HG03066 (cell line): ENCODE data around the gene GLS.

Source experiments
- ATAC-seq: cut with Tn5 transposase; IDR thresholded peaks from one replicate; pipeline ENCODE4 v1.9.1; 2021; ENCODE audit warnings: low read depth; ENCODE audit not compliant: unreplicated experiment

GLS gene

DNA sequence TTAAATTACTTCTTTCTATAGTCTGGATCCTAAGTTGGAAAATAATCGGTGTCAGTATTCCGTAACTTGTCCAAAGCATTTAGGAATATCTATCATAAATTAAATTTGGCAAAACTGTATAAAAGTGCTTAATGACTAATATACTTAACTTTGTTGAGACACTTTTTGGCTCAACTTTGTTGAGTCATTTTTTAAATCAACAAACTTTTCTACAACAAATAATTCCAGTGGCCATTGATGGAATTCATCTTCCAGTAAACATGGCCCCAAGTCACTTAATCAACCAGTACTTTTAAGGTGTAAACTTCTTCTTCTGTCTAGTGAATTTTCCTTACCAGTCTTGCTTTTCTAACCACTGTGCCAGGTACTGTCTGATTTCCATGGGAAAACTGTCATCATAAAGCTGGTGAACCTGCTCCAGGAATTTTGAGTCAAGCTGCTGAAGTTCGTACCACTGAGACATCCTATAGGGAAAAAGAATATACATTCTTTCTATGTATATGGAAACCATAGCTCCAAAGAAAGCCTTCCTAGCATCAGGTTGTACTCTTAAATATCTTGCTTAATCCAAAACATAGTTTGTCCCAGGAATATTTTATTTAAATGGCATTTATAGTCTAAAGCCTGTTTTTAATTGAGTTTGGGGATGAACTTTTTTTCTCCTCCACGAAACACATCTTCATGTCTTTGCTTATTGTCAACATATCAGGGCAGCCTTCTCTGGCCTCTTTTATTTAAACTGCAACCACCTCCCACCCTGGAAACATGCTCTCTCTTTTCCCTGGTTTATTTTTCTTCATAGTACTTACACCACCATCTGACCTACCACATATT is 129.1 kb downstream of the GLS start:
- no peak for ATAC-seq

DNA sequence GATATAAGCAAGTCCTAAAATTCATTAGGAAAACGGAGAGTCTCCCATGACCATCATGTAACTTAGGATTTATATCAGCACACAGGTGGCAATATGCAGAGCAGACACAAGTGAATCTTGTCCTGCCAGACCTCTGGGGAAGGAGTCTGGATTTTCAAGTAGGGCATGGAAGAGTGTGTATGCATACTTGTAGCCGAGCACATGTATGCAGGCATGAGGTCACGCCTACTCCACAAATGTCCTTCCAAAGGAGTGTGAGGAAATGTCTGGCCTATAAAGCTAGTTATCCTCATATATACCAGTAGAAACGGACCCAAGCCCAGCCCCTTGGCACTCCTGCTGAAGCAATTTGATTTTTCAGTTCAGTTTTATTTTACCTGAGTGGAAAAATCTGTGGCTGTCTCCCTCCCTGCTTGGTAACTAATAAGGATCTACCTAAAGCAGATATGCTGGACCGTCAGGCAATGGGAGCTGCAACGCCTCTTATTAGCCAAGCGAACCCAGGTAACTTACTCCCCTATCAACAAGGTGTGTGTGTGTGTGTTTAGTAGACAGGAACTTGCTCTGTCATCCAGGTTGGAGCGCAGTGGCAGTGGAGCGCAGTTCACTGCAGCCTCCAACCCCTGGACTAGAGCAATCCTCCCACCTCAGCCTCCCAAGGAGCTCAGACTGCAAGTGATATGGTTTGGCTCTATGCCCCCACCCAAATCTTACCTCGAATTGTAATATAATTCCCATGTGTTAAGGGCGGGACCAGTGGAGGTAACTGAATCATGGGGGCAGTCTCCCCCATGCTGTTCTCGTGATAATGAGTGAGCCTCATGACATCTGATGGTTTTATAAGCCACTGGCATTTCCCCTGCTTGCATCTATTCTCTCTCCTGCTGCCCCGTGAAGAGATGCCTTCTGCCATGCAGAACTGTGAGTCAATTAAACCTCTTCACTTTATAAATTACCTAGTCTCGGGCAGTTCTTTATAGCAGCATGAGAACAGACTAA is 130.6 kb downstream of the GLS start:
- ATAC-seq: no peak

DNA sequence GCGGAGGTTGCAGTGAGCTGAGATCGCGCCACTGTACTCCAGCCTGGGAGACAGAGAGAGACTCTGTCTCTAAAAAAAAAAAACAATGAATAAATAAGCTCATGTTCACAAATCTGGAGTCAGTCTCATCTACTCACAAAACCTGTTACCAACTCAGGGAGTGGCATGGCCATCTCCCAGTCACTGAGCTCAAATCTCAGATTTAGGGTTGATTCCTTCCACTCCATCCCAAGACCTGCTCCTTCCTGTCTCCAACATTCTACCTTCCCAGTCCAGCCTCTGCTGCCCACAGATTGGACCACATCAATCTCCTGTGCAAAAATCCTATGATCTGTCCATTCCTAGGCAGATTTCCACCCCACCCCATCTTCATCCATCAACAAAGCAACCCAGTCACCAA is 131.7 kb downstream of the GLS start:
- ATAC-seq: no peak

DNA sequence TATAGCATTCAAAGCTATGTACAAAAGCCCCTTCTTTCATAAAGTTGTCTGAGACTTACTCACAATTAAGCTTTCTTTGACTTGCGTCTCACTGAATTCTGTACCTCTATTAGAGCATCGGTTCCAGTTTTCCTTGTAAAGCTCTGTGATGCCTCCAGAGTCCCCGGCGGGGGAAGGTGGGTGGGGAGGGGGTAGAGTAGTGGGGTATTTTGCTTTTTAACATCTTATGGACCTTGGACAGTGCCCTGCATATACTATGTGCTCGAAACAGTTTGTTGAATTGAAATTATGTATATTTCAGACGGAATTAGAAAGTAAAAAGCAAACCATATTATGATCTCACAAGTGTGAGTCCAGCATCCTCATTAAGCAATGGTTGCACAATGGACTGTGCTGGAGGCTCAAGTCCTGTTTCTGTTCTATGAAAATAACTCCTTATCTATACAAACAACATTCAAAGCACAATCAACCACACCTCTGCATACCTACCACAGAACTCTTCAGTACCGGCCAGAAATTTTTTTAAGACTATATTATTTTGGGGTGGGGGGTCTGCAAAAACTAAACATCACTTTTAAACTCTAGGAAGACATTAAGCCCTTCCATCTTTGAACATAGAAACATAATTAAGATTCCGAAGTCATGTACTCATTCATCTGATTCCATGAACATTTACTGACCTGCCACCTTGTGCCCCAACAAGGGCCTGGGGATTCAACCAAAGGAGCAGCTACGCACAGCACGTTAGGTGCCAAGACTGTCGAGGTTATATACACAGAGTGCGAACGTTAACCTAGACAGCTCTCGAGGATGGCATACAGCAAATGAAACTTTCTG is 132.4 kb downstream of the GLS start:
- no peak for ATAC-seq

DNA sequence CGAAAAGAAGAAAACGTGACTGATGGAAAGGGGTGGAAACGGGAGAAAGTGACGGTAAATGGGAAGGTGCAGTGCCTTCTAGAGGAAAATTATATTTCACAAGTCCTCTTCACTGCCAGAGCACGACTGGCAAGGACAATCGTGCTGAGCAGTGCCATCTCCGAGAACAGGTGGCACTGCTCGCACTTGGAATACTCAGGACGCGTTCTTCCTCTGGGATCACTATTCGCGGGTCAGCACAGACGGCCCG is 133.0 kb downstream of the GLS start:
- ATAC-seq: no peak

DNA sequence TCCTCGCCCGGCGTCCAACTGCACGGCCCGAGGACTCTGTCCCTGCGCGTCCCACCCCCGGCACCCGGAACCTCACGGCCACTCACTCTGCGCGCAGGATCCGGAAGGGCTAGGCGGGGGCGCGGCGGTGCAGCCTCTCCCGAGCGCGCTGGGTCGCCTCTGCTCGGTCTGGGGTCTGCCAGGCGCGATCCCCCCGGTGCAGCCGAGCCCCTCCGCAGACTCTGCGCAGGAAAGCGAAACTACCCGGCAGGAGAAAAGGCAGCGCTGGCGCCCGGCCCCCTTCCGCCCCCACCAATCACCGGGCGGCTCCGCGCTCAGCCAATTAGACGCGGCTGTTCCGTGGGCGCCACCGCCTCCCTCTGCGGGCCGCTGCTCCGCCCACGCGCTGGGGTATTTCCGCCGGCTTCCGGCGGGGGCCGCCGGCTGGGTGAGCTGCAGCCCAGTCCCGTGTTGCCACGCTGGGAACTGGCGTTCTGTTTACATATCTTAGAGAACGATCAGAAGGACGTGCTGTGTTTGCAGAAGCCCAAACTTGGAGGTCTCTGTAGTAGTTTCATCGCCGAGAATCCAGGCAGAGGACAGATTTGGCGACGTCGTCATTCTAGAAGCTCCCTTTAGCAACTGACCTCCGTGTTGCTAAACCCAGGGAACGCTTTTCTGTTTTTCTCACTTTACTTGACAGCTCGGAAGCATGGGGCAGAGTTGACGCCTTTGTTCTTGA is 133.5 kb downstream of the GLS start, which contains the start of gene STAT1:
STAT1 (minus strand) TSS at position 240 of the 721 bp plus-strand sequence. CDS start 4,168 bp downstream, outside the sequence.
- peak; percentile 76 for ATAC-seq

DNA sequence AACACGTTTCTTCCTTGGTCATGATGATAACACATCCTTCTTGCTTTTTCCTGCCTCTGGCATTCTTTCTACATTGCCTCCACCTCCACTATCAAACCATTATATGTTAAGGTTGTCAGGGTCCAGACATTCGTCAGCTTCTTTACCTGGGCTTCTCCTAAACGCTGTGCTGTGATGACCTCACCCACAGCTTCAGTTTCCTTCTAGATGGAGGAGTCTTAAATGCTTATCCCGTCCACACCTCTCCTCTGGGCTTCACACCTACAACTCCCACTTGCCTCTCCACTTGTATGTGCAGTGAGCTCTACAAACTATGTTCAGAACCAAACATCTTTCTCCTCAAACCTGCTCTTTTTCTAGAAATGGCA is 134.0 kb downstream of the GLS start:
- no peak for ATAC-seq
